ENCODE results near the gene ITPR2. TPM values are rescaled to one million over a fixed set of nuclear protein-coding genes. Genes with fewer than 3 reads are reported as not detected.

Gene ITPR2
- total RNA-seq, 1 donor: 77.7 TPM

- no peak for TF ChIP-seq CTCF (IDR thresholded peaks at IDR 0.05; ENCODE audit: insufficient read depth, low read depth, low read length)
- no peak for DNase-seq (ENCODE audit: low read depth)
These were observed 540.4 kb downstream of the ITPR2 start for GRCh38 chr12:26292596-26292995.

GRCh38 chr12:26290565-26290964 lies 542.4 kb downstream of the ITPR2 start:
- no peak for TF ChIP-seq CTCF (IDR thresholded peaks at IDR 0.05; ENCODE audit: insufficient read depth, low read depth, low read length)
- H3K4me3 ChIP-seq (ENCODE audit: low read depth, low read length): no peak overlapping the region
- no peak for DNase-seq (ENCODE audit: low read depth)

More at GRCh38 chr12:26292596-26292995, 540.4 kb downstream of the ITPR2 start:
- H3K4me3 ChIP-seq (ENCODE audit: low read depth, low read length): no peak overlapping the region

- TF ChIP-seq CTCF (IDR thresholded peaks at IDR 0.05; ENCODE audit: insufficient read depth, low read depth, low read length): no peak
- H3K4me3 ChIP-seq (ENCODE audit: low read depth, low read length): no peak overlapping the region
- DNase-seq (ENCODE audit: low read depth): no peak
These were observed 545.2 kb downstream of the ITPR2 start for GRCh38 chr12:26287671-26288381.

Small RNAs within 50 kb of the gene (small RNA-seq; reads per million reads assigned to genes)
- gene RNA5SP354: not detected

Other genes with a start within 250 kb of the ITPR2 start
- 30.6 and 50.5 TPM in 2 replicates for gene INTS13, start 104.8 kb upstream of the ITPR2 start, total RNA-seq
- 44.0 and 48.6 TPM in 2 replicates for gene FGFR1OP2, start 105.3 kb upstream of the ITPR2 start, total RNA-seq
- gene TM7SF3, start 181.2 kb upstream of the ITPR2 start, total RNA-seq: 62.5 and 105 TPM in 2 replicates
- 37.4 and 84.6 TPM in 2 replicates for gene MED21, start 189.4 kb upstream of the ITPR2 start, total RNA-seq
- not detected in 2 replicates for gene C12orf71, start 249.4 kb upstream of the ITPR2 start, total RNA-seq

Measured in fibroblast of villous mesenchyme (primary cell).